GM13976 (cell line): ENCODE results near the gene PRKG1.

Source experiments
- DNase-seq: peaks from one replicate; pipeline ENCODE4 v3.0.0; 2012; ENCODE audit warnings: low spot score
- CTCF ChIP-seq: IDR thresholded peaks from 2 replicates; pipeline ENCODE4 v1.5.1; 2012; ENCODE audit warnings: borderline replicate concordance, mild to moderate bottlenecking; ENCODE audit not compliant: insufficient read depth; ENCODE audit errors: extremely low read depth, missing control alignments, control extremely low read depth
- in situ Hi-C: fragments of 300-500 bp; cut with MboI; formaldehyde crosslinking; loops from one replicate; pipeline ENCODE4 v1.12.0; 2022; ENCODE audit warnings: low sequenced_read_pairs, mixed read lengths, inconsistent platforms; ENCODE audit not compliant: unreplicated experiment

Gene PRKG1

DNA sequence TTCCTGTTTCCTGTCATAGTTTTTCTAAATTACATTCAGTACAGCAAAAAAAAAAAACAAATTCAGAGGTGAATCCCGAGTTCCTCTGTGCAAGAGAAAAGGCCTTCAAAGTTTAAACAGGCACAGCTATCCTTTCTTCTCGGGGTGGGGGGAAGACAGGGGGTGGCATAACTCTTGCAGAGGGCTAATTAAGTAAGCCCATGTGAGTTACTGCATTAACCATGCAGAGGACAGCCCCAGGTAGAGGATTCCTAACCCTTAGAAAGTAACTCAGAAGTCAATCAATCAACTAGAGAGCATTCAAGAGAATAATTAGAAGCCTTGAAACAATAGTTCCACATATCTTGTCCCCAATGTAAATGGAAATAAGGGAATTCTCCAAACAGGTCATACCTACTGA, 454.2 kb downstream of the PRKG1 start:
- in situ Hi-C loops = no loop called here
- TF ChIP-seq CTCF = no peak
- DNase-seq = no peak

- in situ Hi-C loops = no loop called here
- no peak for DNase-seq
- no peak for TF ChIP-seq CTCF
Measured at GRCh38 chr10:51530541-51530940, 456.3 kb downstream of the PRKG1 start.

DNA sequence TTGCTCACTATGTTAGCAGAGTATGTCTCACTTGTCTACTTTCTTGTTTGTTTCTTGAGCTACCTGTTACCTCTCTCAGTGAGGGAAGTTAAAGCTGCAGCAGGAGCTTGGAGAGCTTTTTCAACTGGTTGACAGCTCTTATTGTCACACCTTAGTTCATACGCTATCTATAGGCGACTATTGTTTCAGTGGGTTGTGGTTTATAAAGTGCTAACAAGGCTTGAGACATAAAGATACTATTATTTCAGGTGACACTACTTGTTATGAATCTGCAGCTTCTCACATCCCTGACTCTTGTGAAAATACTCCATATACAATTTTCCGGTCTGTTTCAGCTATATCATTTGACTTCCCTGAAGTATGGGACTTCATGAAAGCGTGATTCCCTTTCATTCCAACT, 457.8 kb downstream of the PRKG1 start:
- no peak for DNase-seq
- in situ Hi-C loops = no loop called here
- TF ChIP-seq CTCF = no peak

DNA sequence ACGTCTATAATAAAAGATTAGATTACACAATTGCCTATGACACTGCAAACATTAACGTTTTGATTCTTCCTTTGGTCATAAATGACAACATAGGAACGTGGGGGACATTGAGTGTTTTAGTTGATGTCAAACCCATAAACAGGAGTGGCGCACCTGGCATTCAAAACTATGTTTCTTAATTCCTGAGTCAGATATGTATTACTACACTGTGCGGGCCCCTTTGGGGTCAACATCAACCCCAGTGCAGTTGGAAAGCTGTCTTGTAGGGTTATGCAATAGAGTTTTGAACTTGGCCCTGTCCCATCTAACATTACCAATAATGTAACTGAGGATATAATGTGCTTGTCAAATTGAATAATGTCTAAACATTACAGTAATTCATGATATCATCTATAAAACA, 468.6 kb downstream of the PRKG1 start:
- DNase-seq = no peak
- in situ Hi-C loops = no loop called here
- TF ChIP-seq CTCF = no peak

GRCh38 chr10:51544933-51545332, 470.6 kb downstream of the PRKG1 start:
- no peak for TF ChIP-seq CTCF
- in situ Hi-C loops = no loop called here
- no peak for DNase-seq

- in situ Hi-C loops = no loop called here
- no peak for DNase-seq
- TF ChIP-seq CTCF = no peak
Measured at GRCh38 chr10:51547941-51548340, 473.7 kb downstream of the PRKG1 start.

- DNase-seq = no peak
- no peak for TF ChIP-seq CTCF
- in situ Hi-C loops = no loop called here
Measured at GRCh38 chr10:51552879-51553278, 478.6 kb downstream of the PRKG1 start.
